Endometrium (tissue), 2 donors: ENCODE measurements around the gene CAPZA1.
A peak's percentile ranks its signal among the peaks of the same experiment; 100 is the strongest.
"Not testable (repeated sequence)": the region's sequence is repeated elsewhere in the genome, so short reads cannot be mapped to it uniquely, and the experiment has no call there.

Experiments used
- FAIRE-seq: peaks from 2 replicates; lab custom pipeline; 2012; peaks lifted over from hg19 to GRCh38; lab: Jason Lieb, UNC
- donor health status: control.
- donor health status: control.

Gene CAPZA1

GRCh38 chr1:112628516-112628915 lies 8.9 kb downstream of the CAPZA1 start:
- no peak for FAIRE-seq

GRCh38 chr1:112629256-112629655 lies 9.6 kb downstream of the CAPZA1 start:
- FAIRE-seq: no peak

- no peak for FAIRE-seq
Observed at GRCh38 chr1:112633628-112634027, 14.0 kb downstream of the CAPZA1 start.

- peak; percentile 45 for FAIRE-seq
Observed at GRCh38 chr1:112634367-112634766, 14.7 kb downstream of the CAPZA1 start.

GRCh38 chr1:112636056-112636455 lies 16.4 kb downstream of the CAPZA1 start:
- FAIRE-seq: peak; percentile 8

GRCh38 chr1:112636597-112637253 lies 17.1 kb downstream of the CAPZA1 start:
- FAIRE-seq: no peak

GRCh38 chr1:112637254-112638109 lies 17.9 kb downstream of the CAPZA1 start:
- peak; percentile 78 for FAIRE-seq

- no peak for FAIRE-seq
Observed at GRCh38 chr1:112638110-112638428, 18.4 kb downstream of the CAPZA1 start.

GRCh38 chr1:112640437-112640836 lies 20.8 kb downstream of the CAPZA1 start:
- FAIRE-seq: not testable (repeated sequence)

- FAIRE-seq: no peak
Observed at GRCh38 chr1:112643080-112643479, 23.4 kb downstream of the CAPZA1 start.

- no peak for FAIRE-seq
Observed at GRCh38 chr1:112646225-112646624, 26.6 kb downstream of the CAPZA1 start.

- FAIRE-seq: no peak
Observed at GRCh38 chr1:112651205-112651604, 31.6 kb downstream of the CAPZA1 start.

GRCh38 chr1:112665857-112666256 lies 46.2 kb downstream of the CAPZA1 start:
- FAIRE-seq: no peak

GRCh38 chr1:112666946-112667345 lies 47.3 kb downstream of the CAPZA1 start:
- FAIRE-seq: no peak

- FAIRE-seq: no peak
Observed at GRCh38 chr1:112672009-112672408, 52.4 kb downstream of the CAPZA1 start.

- no peak for FAIRE-seq
Observed at GRCh38 chr1:112672842-112673241, 53.2 kb downstream of the CAPZA1 start.

- no peak for FAIRE-seq
Observed at GRCh38 chr1:112673592-112674439, 54.2 kb downstream of the CAPZA1 start.

- no peak for FAIRE-seq
Observed at GRCh38 chr1:112674440-112674985, 54.9 kb downstream of the CAPZA1 start, which contains the start of gene MOV10. Gene MOV10 (plus strand): TSS chr1:112674659. CDS start chr1:112674913, 254 bp downstream.

GRCh38 chr1:112674986-112675727 lies 55.5 kb downstream of the CAPZA1 start:
- no peak for FAIRE-seq

GRCh38 chr1:112675728-112676381 lies 56.2 kb downstream of the CAPZA1 start:
- no peak for FAIRE-seq

GRCh38 chr1:112676543-112676942 lies 56.9 kb downstream of the CAPZA1 start:
- no peak for FAIRE-seq
